Fibroblast of upper back skin (primary cell): ENCODE results near the gene SDF4.
"Not testable (repeated sequence)": the region's sequence is repeated elsewhere in the genome, so short reads cannot be mapped to it uniquely, and the experiment has no call there.

Experiments used
- DNase-seq: peaks from one replicate; pipeline ENCODE4 v3.0.0-alpha.2; 2013

The SDF4 gene

DNA sequence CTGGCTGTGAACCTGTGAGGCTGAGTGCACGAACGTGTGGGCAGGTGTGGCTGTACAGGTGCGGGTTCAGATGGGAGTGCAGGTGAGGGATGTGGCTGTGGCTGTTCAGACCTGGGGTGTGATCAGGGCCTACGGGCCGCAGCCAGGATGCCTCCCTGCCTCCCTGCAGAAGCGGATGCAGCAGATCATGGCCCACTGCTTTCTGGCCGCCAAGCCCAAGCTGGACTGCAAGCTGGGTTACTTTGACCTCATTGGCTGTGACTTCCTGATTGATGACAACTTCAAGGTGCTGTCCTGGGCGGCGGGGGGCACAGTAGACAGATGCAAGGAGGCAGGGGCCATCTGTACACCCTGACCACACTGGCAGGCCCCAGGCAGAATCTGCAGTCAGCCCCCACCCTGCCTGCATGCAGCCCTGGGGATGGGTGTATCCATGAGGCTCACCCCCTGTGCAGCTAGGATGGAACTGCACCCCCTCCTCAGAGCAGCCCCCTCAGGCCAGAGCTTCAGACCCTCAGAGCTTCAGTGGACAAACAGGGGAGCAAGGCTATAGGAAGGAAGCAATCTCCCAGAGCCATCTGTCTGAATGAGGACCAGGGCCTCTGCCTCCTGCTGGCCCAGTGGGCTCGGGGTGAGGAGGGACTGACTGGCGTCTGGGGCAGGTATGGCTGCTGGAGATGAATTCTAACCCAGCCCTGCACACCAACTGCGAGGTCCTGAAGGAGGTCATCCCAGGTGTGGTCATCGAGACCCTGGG, 35.2 kb downstream of the SDF4 start:
- no peak for DNase-seq

DNA sequence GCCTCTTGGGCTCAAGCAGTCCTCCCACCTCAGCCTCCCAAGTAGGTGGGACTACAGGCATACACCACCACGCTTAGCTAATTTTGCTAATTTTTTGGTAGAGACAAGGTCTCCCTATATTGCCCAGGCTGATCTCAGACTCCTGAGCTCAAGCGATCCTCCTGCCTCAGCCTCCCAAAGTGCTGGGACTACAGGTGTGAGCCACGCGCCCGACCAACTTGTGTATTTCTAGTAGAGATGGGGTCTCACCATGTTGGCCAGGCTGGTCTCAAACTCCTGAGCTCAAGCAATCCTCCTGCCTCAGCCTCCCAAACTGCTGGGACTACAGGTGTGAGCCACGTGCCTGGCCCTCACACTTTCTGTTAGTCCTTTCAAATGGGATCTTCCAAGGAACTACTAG, 36.1 kb downstream of the SDF4 start:
- DNase-seq, result not testable (repeated sequence)

DNA sequence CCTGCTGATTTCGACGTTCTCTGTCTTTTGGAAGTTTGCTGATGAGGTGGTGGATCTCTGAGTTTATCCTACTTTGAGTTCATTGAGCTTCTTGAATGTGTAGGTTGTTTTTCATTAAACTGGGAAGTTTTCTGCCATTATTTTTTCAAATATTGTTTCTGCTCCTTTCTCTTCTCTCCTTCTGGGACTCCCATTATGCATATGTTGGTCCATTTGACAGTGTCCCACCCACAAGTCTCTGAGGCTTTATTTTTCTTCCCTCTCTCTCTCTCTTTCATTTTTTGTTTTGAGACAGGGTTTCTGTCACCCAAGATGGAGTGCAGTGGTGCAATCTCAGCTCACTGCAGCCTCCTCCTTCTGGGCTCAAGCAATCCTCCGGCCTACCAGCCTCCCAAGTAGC, 37.1 kb downstream of the SDF4 start:
- DNase-seq, result no peak

DNA sequence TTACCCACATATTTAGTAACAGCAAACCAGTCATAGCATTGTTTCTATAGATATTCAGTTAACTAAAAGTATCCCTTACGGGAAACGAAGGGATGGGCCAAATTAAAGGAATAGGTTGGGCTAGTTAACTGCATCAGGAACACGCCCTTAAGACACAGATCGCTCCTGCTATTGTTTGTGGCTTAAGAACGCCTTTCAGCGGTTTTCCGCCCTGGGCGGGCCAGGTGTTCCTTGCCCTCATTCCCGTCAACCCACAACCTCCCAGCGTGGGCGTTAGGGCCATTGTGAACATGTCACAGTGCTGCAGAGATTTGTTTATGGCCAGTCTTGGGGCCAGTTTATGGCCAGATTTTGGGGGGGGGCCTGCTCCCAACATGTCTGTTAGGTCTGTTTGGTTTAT, 40.1 kb downstream of the SDF4 start:
- DNase-seq, result no peak

DNA sequence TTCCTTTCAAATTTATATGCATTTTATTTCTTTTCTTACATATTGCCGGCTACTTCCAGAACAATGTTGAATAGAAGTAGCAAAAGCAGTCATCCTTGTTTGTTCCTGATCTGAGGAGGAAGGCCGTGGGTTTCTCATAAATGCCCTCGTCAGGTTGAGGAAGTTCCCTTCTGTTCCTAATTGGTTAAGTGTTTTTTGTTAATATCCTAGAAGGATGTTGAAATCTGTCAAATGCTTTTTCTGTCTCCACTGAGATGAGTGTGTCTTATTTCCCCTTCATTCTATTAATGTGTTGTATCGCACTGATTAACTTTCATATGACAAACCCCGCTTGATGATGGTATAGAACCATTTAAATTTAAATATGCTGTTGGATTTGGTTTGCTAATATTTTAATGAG, 42.7 kb downstream of the SDF4 start:
- no peak for DNase-seq

DNA sequence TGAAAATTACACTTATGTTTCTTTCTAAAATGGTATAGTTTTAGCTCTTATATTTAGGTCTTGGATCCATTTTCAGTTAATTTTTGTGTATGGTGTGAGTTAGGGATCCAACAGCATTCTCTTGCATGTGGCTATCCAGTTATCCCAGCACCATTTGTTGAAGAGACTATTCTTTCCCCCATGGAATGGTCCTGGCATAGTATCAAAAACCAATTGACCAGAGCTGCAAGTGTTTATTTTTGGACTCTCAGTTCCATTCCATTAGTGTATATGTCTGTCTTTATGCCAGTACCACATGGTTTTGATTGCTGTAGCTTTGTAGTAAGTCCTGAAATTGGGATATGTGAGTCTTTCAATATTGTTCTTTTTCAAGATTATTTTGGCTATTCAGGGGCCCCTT, 43.9 kb downstream of the SDF4 start:
- DNase-seq, result peak; percentile 47

DNA sequence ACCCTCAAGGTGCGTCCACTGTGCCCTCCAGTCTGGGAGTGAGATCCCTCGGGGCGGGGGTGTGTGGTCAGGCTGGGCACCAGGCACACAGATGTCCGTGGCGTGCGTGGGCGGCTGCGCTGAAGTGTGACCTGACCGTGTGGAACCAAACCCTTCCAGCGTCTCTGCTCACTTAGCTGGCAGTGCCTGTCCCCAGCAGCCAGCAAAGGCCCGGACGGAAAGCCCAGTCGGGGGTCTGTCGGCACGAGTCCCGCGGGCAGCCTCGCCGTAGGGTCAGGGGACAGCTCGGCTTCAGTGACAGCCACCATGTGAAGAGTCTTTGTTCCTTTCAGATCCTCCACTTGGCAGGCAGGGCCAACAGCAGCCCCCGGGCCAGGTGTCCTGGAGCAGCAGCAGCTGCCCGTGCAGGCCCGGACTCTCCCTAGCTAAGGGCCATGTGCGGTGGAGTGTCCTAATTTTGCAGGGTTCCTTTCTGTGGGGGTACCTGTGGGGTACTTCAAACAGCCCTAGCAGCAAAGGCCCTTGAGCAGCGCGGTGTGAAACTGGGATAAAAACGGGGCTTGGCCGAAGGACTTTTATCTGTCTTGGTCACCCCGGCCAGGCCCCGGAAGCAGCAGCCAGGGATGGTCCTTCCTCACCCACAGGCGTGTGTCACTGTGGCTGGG, 46.6 kb downstream of the SDF4 start:
- DNase-seq, result no peak

DNA sequence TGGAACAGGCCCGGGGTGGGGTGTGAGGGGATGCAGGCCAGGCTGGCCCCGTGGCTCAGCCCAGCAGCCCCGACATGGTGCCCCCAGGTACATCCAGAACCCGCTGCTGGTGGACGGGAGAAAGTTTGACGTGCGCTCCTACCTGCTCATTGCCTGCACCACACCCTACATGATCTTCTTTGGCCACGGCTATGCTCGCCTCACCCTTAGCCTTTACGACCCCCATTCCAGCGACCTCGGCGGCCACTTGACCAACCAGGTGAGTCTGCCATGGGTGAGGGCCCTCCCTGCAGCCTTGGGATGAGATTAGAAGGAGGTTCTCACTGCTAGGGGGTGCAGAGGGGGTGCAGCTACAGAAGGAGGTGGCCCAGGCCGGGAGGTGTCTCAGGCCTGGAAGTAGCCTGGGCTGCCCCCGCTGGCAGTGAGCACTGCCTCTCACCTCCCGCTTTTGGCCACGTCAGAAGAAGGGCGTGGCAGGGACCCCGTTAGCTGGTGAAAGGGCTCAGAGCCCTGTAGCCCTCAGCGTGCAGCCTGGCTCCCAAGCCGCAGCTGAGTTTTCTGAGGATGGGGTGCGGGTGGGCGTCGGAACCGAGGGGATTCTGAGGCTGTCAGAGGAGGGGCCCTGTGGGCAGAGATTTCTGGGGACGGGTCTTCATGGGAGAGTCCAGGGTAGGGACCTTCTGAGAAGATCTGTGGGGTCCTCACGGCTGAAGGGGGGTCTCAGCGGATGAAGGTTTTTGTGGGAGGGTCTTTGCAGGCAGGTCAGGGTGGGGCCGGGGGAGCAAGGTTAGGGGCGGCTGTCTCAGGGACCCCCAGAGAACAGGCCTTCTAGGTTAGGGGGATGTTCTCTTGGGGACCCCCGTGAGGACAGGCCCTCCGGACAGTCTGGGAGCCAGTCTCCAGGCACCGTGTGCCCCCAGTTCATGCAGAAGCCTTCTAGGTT, 47.7 kb downstream of the SDF4 start:
- DNase-seq, result no peak

DNA sequence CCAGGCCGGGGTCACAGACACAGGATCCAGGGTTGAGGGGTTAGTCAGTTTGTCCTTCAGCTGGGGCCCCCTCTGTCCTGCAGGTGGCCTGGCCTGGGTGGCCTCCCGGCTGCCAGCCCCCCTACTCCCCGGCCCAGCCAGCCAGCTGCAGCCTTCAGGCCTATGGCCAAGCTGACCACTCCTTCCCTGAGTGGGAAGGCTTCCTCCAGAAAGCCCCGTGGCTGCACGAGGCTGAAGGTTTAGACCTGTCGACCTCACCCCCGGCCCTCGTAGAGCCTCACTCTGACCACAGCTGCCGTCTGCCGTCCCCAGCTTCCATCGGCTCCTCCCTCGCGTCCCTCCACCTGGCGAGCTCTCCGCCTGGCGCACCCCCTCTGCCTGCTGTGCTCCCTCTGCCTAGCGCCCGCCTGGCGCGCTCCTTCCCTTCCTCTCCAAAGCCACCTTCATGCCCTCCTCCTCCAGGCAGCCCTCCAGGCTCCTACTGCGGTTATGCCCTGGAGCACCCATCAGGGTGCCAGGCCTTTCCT, 48.5 kb downstream of the SDF4 start:
- no peak for DNase-seq

DNA sequence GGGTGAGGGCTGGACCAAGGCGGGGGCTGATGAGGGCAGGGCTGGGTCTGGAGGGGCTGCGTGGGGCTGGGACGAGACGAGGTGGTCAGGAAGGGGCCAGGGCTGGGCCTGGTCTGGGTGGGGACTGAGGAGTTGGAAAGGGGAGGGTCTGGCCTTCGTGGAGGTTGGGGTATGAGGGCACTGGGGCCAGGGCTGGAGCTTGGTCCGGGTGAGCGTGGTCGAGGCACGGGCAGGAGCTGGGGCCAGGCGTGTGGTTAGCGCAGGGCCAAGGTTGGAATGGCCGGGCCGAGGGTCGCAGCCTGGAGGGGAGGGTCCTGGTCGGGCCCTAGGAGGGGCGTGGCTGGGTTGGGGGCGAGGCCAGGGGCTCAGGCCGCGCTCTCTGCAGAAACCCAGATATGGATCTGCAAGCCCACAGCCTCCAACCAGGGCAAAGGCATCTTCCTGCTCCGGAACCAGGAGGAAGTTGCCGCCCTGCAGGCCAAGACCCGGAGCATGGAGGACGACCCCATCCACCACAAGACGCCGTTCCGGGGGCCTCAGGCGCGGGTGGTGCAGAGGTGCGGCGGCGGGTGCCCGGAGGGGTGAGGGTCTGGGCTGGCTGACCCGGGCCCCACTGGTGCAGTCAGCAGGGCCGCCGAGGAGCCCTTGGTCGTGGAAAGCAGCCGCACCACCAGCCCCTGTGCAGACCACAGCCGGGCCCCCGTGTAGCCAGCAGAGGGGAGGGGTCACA, 49.1 kb downstream of the SDF4 start:
- DNase-seq, result no peak

DNA sequence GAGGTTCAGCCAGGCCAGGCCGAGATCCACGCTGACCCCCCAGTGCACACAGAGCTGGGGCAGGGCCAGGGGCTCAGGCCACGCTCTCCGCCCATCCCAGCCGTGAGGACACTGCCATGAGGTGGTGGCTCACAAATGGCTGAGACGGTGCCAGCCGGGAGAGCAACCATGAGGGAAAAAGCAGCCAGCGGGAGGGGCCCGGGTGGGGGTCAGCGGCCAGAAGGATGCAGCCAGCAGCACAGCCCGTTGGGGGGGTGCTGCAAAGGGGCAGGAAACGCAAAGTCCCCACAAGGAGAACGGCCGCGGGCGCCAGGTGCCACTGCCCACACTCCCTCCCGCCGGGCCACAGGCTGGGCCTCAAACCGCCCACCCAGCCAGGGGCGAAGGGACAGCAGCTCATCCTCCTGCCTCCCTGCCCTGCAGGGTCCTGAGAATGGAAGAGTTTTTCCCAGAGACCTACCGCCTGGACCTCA, 49.8 kb downstream of the SDF4 start:
- DNase-seq, result no peak

DNA sequence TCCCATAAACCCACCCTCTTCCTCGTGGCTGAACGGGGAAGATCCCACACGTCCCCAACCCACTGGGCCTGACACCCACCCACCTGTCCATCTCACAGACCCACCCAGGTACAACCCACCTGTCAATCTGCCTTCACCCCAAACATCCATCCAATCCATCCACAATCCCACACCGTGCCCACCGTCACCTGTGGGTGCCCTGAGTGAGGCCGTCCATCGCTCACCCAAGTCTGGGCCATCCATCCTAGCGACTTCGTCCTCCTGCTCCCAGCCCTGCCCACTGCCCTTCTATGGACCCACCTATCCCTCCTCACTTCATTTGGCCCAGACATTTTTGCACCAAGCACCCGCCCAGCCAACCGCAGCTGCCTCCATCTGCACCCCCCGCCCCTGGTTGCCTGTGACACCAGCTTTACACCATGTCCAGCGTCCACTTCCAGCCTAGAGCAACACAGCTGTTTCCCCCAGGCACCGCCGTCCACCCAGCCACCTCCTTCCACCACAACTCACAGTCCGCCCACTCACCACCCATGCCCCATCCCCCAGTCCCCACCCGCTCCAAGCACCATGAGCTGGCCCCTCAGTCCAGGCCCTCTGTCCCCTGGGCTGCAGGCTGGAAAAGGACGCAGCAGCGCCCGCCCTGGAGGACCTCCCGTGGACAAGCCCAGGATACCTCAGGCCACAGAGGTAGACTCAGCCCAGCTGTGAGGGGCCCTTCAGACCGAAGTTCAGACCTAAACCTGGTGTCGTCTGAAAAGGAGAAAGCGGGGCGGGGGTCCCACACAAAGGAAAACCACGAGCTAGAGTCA, 50.5 kb downstream of the SDF4 start:
- DNase-seq, result no peak

DNA sequence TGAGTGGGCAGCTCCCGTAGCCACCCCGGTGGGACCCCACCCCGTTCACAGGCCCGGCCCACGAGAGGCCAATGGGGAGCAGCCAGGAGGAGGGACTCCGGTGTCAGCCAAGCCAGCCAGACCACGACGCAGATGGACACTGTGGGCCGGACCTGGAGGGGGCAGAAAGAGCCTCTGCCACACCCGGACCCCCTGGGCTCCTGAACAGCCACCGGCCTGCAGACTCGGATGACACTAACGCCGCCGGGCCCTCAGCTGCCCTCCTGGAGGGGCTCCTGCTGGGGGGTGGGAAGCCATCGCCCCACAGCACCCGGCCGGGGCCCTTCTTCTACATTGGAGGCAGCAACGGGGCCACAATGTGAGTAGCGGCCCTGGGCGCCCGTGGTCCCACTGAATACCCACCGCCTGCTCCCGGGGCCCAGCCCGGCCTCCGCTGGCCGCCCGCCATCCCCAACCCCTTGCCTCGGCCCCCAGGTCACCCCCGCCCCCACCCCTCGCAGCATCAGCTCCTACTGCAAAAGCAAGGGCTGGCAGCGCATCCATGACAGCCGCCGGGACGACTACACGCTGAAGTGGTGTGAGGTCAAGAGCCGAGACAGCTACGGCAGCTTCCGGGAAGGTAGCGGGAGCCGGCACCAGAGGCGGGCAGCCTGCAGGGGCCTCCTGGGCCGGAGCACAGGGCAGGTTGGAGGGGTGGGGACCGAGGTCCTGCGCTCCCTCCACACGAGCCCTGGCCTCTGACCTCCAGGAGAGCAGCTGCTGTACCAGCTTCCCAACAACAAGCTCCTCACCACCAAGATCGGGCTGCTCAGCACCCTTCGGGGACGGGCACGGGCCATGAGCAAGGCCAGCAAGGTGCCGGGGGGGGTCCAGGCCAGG, 51.6 kb downstream of the SDF4 start:
- no peak for DNase-seq

DNA sequence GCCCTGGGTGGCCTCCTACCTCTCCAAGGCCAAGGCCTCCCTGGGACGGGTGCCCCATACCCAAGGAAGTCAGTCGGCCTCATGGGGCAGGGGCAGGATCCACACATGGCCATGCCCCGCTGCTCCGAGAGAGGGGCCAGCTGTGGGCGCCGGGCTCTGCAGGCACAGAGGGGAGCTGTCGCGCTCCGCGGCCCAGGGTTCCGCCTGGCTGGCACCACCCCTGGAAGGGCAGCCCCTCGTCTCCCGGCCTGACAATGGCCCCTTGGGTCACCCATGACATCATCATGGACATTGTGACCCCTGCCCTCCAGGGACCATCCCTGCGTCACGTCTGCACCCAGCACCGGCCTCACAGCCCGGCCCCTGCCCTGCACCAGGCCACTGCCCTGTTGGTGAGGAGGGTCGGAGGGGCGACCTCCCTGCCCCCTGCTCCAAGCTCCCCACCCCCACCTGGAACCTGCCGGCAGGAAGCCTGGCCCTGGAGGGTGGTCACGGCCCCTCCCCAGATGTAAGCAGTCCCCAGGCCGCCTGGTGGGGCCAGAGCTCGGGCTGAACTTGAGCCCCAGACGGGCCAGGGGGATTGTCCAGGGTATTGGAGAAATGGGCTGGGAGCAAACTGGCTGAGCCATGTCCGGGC, 52.3 kb downstream of the SDF4 start:
- DNase-seq, result no peak

DNA sequence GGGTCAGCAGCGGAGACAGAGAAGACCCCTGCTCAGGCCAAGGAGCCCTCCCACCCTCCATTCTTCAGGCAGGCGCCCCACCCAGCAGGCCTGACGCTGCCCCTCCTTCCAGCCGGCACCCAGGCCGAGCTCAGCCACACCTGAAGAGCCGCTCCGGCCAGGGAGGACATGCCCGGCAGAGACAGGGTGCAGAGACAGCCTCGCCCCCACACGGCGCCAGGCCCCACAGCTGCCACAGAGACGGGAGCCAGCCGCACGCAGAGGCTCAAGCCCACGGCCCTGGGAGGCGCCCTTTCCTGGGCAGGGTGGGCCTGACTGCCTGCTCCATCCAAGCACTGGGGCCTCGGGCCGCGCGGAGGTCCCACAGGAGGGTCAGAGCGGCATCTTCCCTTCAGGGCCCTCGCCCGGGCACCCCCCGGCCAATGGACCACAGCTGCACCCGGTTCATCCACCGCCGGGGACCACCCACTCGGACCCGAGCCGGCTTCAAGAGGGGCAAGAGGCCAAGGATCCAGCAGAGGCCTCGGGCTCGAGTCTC, 52.9 kb downstream of the SDF4 start:
- DNase-seq, result no peak

DNA sequence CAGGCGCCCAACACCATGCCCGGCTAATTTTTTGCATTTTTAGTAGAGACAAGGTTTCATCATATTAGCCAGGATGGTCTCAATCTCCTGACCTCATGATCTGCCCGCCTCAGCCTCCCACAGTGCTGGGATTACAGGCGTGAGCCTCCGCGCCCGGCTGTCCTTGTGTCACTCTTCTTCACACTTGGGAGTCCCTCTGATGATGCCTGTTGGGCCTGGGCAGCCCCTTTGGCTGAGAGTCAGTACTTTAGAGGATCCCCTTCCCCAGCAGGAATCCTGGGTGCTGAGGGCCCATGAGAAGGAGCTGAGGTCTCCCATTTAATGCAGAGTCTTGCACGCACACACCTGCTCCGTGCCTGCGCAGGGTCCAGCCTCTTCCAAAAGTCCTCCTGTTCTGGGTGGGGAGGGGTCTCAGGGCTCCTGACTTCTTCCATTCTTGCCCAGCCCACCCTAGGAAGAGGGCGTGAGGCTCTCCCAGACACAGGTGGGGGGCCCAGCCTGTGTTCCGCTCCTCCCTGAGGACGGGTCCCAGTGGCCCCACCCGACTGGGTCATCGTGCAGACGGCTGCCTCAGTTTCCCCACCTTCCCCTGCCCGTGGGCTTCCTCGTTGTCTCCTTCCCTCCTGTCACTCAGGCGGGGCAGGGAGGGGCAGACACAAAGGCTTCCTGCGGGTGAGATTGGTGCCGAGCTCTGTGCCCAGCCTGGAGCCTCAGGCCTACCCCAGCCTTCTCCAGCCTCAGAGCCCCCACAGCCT, 54.2 kb downstream of the SDF4 start:
- DNase-seq, result no peak

DNA sequence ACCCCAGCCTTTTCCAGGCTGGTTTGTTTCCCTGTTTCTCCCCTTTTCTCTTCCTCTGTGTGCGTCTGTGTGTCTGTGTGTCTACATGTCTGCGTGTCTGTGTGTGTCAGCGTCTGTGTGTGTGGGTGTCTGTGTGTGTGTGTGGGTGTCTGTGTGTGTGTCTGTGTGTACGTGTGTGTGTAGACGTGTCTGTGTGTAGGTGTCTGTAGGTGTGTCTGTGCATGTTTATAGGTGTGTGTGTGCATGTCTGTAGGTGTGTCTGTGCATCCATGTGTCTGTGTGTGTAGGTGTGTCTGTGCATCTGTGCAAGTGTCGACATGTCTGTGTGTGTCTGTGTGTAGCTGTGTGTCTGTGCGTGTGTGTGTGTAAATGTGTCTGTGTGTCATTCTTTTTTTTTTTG, 54.9 kb downstream of the SDF4 start:
- DNase-seq, result no peak

DNA sequence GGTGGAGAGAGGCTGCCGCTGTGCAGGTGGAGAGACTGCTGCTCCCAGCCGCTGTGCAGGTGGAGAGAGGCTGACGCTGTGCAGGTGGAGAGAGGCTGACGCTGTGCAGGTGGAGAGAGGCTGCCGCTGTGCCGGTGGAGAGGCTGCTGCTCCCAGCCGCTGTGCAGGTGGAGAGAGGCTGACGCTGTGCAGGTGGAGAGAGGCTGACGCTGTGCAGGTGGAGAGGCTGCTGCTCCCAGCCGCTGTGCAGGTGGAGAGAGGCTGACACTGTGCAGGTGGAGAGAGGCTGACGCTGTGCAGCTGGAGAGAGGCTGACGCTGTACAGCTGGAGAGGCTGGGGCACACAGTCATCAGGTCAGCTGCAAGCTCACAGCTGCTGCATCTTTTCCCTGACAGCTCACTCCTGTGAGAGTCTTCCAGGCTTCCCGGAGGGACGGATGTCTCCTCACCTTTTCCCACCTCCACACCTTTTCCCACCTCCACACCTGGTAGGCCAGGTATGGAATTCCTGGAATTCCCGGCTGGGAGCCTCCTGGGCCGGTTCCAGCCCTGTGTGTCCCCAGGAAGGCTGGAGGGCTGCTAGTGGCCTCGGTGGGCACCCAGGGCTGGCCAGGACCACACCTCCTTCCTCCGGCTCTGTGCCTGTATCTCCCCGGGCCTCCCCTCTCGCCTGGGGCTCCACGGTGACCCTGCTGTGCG, 55.6 kb downstream of the SDF4 start:
- DNase-seq, result not testable (repeated sequence)
